ENCODE data around the gene KIF5A.

Gene KIF5A

DNA sequence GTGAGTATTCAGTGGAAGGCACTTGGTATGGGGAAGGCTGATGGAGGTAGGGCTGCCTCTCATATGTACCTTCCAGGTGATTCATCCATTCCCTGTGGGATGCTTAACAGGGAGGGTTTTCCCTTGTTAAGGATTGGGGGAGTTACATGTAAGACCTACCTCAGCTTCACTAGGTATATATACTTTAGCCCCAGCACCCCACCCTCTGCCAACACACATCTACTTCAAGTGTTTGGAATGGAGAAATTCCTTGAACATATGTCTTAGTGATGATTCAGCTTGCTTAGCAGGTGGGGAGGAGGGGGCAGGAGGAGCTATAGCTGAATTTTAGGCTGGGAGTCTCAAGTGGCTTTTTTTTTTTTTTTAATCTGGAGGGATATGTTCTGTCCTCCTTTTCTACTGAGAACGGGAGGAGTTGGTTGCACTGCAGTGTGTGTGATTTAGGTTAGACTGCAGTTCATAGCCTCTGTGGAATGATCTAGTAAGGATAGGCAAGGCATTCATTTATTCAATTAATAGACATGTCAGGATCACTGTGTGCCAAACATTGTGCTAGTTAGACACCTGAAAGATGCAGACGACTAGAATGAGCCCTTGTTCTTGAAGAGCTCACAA lies 42.8 kb downstream of the KIF5A start:
- Histone ChIP-seq H3K9me3 (ENCODE audit: control extremely low read depth in 1 of 5, control insufficient read depth in 4 of 5, insufficient read depth in 2 of 5, low read depth in 1 of 5, low read length in 4 of 5) (no peaks in the 10 kb centered on the region), H3K27me3 (replicated peaks in 2 of 5; ENCODE audit: control insufficient read depth in 4 of 5, insufficient read depth in 5 of 5, low read length in 4 of 5) (peaks cover 0 to 2% (median 0%) of the 10 kb centered on the region in 5 experiments), H3K36me3 (ENCODE audit: control insufficient read depth in 4 of 4, insufficient read depth in 4 of 4, low read length in 3 of 4) (peaks cover 8 to 21% (median 8%) of the 10 kb centered on the region in 4 experiments), H3K4me3 (ENCODE audit: control insufficient read depth in 1 of 7, extremely low read depth in 1 of 7, insufficient read depth in 4 of 7, low read depth in 2 of 7, low read length in 6 of 7) (no peak overlapping the region), H3K27ac (ENCODE audit: insufficient read depth in 1 of 2, low read depth in 1 of 2, low read length in 2 of 2, poor library complexity in 1 of 2, severe bottlenecking in 2 of 2) (no peak overlapping the region), H3K4me1 (ENCODE audit: control extremely low read depth in 1 of 4, control insufficient read depth in 4 of 4, insufficient read depth in 4 of 4, low read length in 3 of 4) (peaks cover 5 to 22% (median 14%) of the 10 kb centered on the region in 4 experiments)
- DNase-seq, result no peak
- ChIA-PET CTCF (interaction anchor here (0.7 to 3.7 kb wide), 16 partner anchors 8 to 164 kb away, joined by 3 to 37 read pairs (median 4); partner anchors contain the start of gene B4GALNT1), POLR2A (interaction anchor here (0.6 kb wide), 1 partner anchor 19 kb away, joined by 3 read pairs; no protein-coding TSS in a partner anchor)
- WGBS (ENCODE audit: insufficient coverage), result 100% methylated on average over 1 of the region's 2 CpGs

DNA sequence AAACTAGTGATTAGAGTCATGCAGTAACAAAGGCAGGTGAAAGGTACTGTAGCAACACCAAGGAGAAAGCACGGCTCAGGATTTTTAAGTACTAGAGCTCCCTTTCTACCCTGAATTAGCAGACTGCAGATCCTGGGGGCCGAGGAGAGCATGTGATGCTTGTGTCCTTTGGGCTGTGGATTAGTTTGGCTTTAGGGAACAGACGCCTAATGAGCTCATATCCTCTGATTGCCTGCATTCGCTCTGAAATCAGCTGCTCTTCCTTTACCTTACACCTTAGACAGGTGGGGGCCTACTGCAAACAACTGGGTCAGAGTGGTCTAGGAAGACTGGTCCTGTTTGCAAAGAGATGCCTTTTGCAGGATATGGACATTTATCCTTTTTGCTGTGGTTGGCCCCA lies 43.3 kb downstream of the KIF5A start:
- Histone ChIP-seq H3K36me3 (ENCODE audit: control insufficient read depth in 4 of 4, insufficient read depth in 4 of 4, low read length in 3 of 4) (peaks cover 8 to 24% (median 10%) of the 10 kb centered on the region in 4 experiments), H3K27me3 (replicated peaks in 2 of 5; ENCODE audit: control insufficient read depth in 4 of 5, insufficient read depth in 5 of 5, low read length in 4 of 5) (peaks cover 0 to under 1% (median 0%) of the 10 kb centered on the region in 5 experiments), H3K9me3 (ENCODE audit: control extremely low read depth in 1 of 5, control insufficient read depth in 4 of 5, insufficient read depth in 2 of 5, low read depth in 1 of 5, low read length in 4 of 5) (no peaks in the 10 kb centered on the region), H3K4me3 (ENCODE audit: control insufficient read depth in 1 of 7, extremely low read depth in 1 of 7, insufficient read depth in 4 of 7, low read depth in 2 of 7, low read length in 6 of 7) (no peak overlapping the region), H3K27ac (ENCODE audit: insufficient read depth in 1 of 2, low read depth in 1 of 2, low read length in 2 of 2, poor library complexity in 1 of 2, severe bottlenecking in 2 of 2) (no peak overlapping the region), H3K4me1 (ENCODE audit: control extremely low read depth in 1 of 4, control insufficient read depth in 4 of 4, insufficient read depth in 4 of 4, low read length in 3 of 4) (peaks cover 5 to 22% (median 14%) of the 10 kb centered on the region in 4 experiments)
- ChIA-PET POLR2A (interaction anchor here (0.6 kb wide), 1 partner anchor 19 kb away, joined by 3 read pairs; no protein-coding TSS in a partner anchor), CTCF (interaction anchor here (0.7 to 3.7 kb wide), 13 partner anchors 10 to 135 kb away, joined by 3 to 37 read pairs (median 4); partner anchors contain the start of gene B4GALNT1)
- DNase-seq, result no peak
- WGBS (ENCODE audit: insufficient coverage), result no CpG with 5 or more reads among the region's 4 CpGs

GRCh38 chr12:57600395-57600794 lies 50.6 kb downstream of the KIF5A start:
- no peak for DNase-seq
- H3K36me3 ChIP-seq (ENCODE audit: control insufficient read depth in 4 of 4, insufficient read depth in 4 of 4, low read length in 3 of 4), result peaks cover 21 to 59% (median 31%) of the 10 kb centered on the region in 4 experiments
- H3K9me3 ChIP-seq (ENCODE audit: control extremely low read depth in 1 of 5, control insufficient read depth in 4 of 5, insufficient read depth in 2 of 5, low read depth in 1 of 5, low read length in 4 of 5), result no peaks in the 10 kb centered on the region
- ChIA-PET POLR2A (no interaction called here), CTCF (interaction anchor here (0.9 to 4.8 kb wide), 7 partner anchors 8 to 42 kb away, joined by 3 to 34 read pairs (median 4); no protein-coding TSS in a partner anchor)
- no peak overlapping the region for H3K4me3 ChIP-seq (ENCODE audit: control insufficient read depth in 1 of 7, extremely low read depth in 1 of 7, insufficient read depth in 4 of 7, low read depth in 2 of 7, low read length in 6 of 7)
- H3K4me1 ChIP-seq (ENCODE audit: control extremely low read depth in 1 of 4, control insufficient read depth in 4 of 4, insufficient read depth in 4 of 4, low read length in 3 of 4), result peaks cover 0 to 19% (median 6%) of the 10 kb centered on the region in 4 experiments
- WGBS (ENCODE audit: insufficient coverage), result no CpG with 5 or more reads among the region's 2 CpGs
- no peak overlapping the region for H3K27ac ChIP-seq (ENCODE audit: insufficient read depth in 1 of 2, low read depth in 1 of 2, low read length in 2 of 2, poor library complexity in 1 of 2, severe bottlenecking in 2 of 2)
- H3K27me3 ChIP-seq (replicated peaks in 2 of 5; ENCODE audit: control insufficient read depth in 4 of 5, insufficient read depth in 5 of 5, low read length in 4 of 5), result peaks cover 0 to 4% (median 0%) of the 10 kb centered on the region in 5 experiments

GRCh38 chr12:57602544-57602943 lies 52.7 kb downstream of the KIF5A start:
- POLR2A ChIA-PET, result no interaction called here

DNA sequence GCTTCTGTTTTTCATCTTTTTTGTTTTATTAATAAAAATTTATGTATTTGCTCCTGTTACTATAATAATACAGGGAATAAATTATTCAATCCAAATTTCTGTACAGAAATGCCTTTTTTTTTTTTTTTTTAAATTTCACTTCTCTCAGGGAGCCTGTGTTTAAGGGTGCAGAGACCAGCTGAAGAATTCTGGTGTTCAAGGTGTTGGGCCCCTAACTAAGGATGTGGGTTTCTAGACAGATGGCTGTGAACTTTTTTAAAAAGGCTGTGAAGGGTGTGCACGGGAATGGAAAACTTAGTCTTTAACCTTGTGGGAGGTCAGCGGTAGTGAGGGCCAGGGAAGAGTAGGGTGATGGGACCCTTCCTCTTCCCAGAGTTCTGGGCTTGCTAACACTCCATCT lies 53.5 kb downstream of the KIF5A start:
- Histone ChIP-seq H3K4me1 (ENCODE audit: control extremely low read depth in 1 of 4, control insufficient read depth in 4 of 4, insufficient read depth in 4 of 4, low read length in 3 of 4) (peaks cover 0 to 21% (median 6%) of the 10 kb centered on the region in 4 experiments), H3K9me3 (ENCODE audit: control extremely low read depth in 1 of 5, control insufficient read depth in 4 of 5, insufficient read depth in 2 of 5, low read depth in 1 of 5, low read length in 4 of 5) (no peaks in the 10 kb centered on the region), H3K36me3 (ENCODE audit: control insufficient read depth in 4 of 4, insufficient read depth in 4 of 4, low read length in 3 of 4) (peaks cover 9 to 51% (median 28%) of the 10 kb centered on the region in 4 experiments), H3K27ac (ENCODE audit: insufficient read depth in 1 of 2, low read depth in 1 of 2, low read length in 2 of 2, poor library complexity in 1 of 2, severe bottlenecking in 2 of 2) (no peak overlapping the region), H3K27me3 (replicated peaks in 2 of 5; ENCODE audit: control insufficient read depth in 4 of 5, insufficient read depth in 5 of 5, low read length in 4 of 5) (peaks cover 0 to 7% (median 0%) of the 10 kb centered on the region in 5 experiments), H3K4me3 (ENCODE audit: control insufficient read depth in 1 of 7, extremely low read depth in 1 of 7, insufficient read depth in 4 of 7, low read depth in 2 of 7, low read length in 6 of 7) (no peak overlapping the region)
- DNase-seq, result no peak
- ChIA-PET POLR2A (interaction anchor here (0.8 kb wide), 1 partner anchor 25 kb away, joined by 6 read pairs; no protein-coding TSS in a partner anchor), CTCF (interaction anchor here (0.8 to 1.7 kb wide), 4 partner anchors 11 to 28 kb away, joined by 3 to 9 read pairs (median 5); no protein-coding TSS in a partner anchor)
- 68% methylated on average over 2 of the region's 2 CpGs for WGBS (ENCODE audit: insufficient coverage)

More at GRCh38 chr12:57602544-57602943, 52.7 kb downstream of the KIF5A start:
- no peak for DNase-seq
- CTCF ChIA-PET, result interaction anchor here (0.6 to 1.7 kb wide), 2 partner anchors 10 to 19 kb away, joined by 3 to 9 read pairs; no protein-coding TSS in a partner anchor
- Histone ChIP-seq H3K9me3 (ENCODE audit: control extremely low read depth in 1 of 5, control insufficient read depth in 4 of 5, insufficient read depth in 2 of 5, low read depth in 1 of 5, low read length in 4 of 5) (no peaks in the 10 kb centered on the region), H3K4me3 (ENCODE audit: control insufficient read depth in 1 of 7, extremely low read depth in 1 of 7, insufficient read depth in 4 of 7, low read depth in 2 of 7, low read length in 6 of 7) (no peak overlapping the region), H3K27me3 (replicated peaks in 2 of 5; ENCODE audit: control insufficient read depth in 4 of 5, insufficient read depth in 5 of 5, low read length in 4 of 5) (peaks cover 0 to 7% (median 0%) of the 10 kb centered on the region in 5 experiments), H3K36me3 (ENCODE audit: control insufficient read depth in 4 of 4, insufficient read depth in 4 of 4, low read length in 3 of 4) (peaks cover 13 to 50% (median 26%) of the 10 kb centered on the region in 4 experiments), H3K27ac (ENCODE audit: insufficient read depth in 1 of 2, low read depth in 1 of 2, low read length in 2 of 2, poor library complexity in 1 of 2, severe bottlenecking in 2 of 2) (no peak overlapping the region), H3K4me1 (ENCODE audit: control extremely low read depth in 1 of 4, control insufficient read depth in 4 of 4, insufficient read depth in 4 of 4, low read length in 3 of 4) (peaks cover 0 to 21% (median 6%) of the 10 kb centered on the region in 4 experiments)

- H3K4me3 ChIP-seq (ENCODE audit: control insufficient read depth in 1 of 7, extremely low read depth in 1 of 7, insufficient read depth in 4 of 7, low read depth in 2 of 7, low read length in 6 of 7), result peak overlapping the region; percentile 48 to 87 (median 72)
- H3K27ac ChIP-seq (ENCODE audit: insufficient read depth in 1 of 2, low read depth in 1 of 2, low read length in 2 of 2, poor library complexity in 1 of 2, severe bottlenecking in 2 of 2), result peak overlapping the region; percentile 48 to 67
- H3K27me3 ChIP-seq (replicated peaks in 2 of 5; ENCODE audit: control insufficient read depth in 4 of 5, insufficient read depth in 5 of 5, low read length in 4 of 5), result peaks cover 0 to 10% (median 0%) of the 10 kb centered on the region in 5 experiments
- no CpG with 5 or more reads among the region's 6 CpGs for WGBS (ENCODE audit: insufficient coverage)
- ChIA-PET POLR2A (interaction anchor here (0.8 kb wide), 1 partner anchor 26 kb away, joined by 6 read pairs; no protein-coding TSS in a partner anchor), CTCF (interaction anchor here (0.8 to 1.7 kb wide), 4 partner anchors 10 to 27 kb away, joined by 3 to 9 read pairs (median 5); no protein-coding TSS in a partner anchor)
- no peaks in the 10 kb centered on the region for H3K9me3 ChIP-seq (ENCODE audit: control extremely low read depth in 1 of 5, control insufficient read depth in 4 of 5, insufficient read depth in 2 of 5, low read depth in 1 of 5, low read length in 4 of 5)
- DNase-seq, result no peak
- H3K4me1 ChIP-seq (ENCODE audit: control extremely low read depth in 1 of 4, control insufficient read depth in 4 of 4, insufficient read depth in 4 of 4, low read length in 3 of 4), result peaks cover 0 to 21% (median 6%) of the 10 kb centered on the region in 4 experiments
- H3K36me3 ChIP-seq (ENCODE audit: control insufficient read depth in 4 of 4, insufficient read depth in 4 of 4, low read length in 3 of 4), result peaks cover 9 to 51% (median 27%) of the 10 kb centered on the region in 4 experiments
These were observed 54.1 kb downstream of the KIF5A start for GRCh38 chr12:57603815-57604453.

All from common myeloid progenitor, CD34-positive (primary cell).